ENCODE results near the gene COL20A1.

Gene COL20A1

DNA sequence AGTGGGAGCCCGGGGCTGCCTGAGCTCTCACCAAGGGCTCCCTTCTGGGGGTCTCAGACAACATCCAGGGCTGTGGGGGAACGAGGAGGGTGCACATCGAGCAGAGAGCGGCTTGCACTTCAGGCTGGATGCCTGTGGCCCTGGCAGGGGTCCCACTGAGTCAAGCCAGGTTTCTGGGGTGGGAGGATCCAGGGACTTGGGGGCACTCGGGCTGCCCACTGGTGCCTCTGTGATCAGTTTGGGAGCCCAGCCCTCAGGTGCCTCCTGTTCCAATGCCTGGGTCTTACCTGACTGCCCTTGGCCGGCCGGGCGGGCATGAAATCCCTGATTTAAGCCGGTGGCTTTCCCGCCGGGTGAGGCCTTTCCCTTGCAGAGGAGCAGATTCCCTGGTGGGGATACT, 470 bp downstream of the COL20A1 start:
- no peak overlapping the region for H3K4me3 ChIP-seq (ENCODE audit: insufficient read depth in 1 of 2, low read depth in 1 of 2, low read length in 2 of 2)
- H4K8ac ChIP-seq (ENCODE audit: low read length): no peak overlapping the region
- peaks cover 11 to 34% of the 10 kb centered on the region in 2 experiments for H3K36me3 ChIP-seq (ENCODE audit: control insufficient read depth in 1 of 2, insufficient read depth in 2 of 2, low read depth in 1 of 2, low read length in 2 of 2)
- no peak overlapping the region for H2BK12ac ChIP-seq (ENCODE audit: low read length in 2 of 2)
- H3K23ac ChIP-seq (ENCODE audit: low read length in 2 of 2): no peak overlapping the region
- H3K27me3 ChIP-seq (ENCODE audit: control insufficient read depth in 1 of 2, insufficient read depth in 1 of 2, low read length in 2 of 2): peaks cover 27 to 61% of the 10 kb centered on the region in 2 experiments
- H3K9me3 ChIP-seq (ENCODE audit: control insufficient read depth, low read length): no peaks in the 10 kb centered on the region
- H3K4ac ChIP-seq (ENCODE audit: low read depth in 1 of 2, low read length in 2 of 2): no peak overlapping the region
- H3K9ac ChIP-seq (ENCODE audit: low read length): no peak overlapping the region
- peaks cover 4% of the 10 kb centered on the region for H3K79me1 ChIP-seq (replicated peaks; ENCODE audit: low read length, poor library complexity, severe bottlenecking)
- H3K18ac ChIP-seq (ENCODE audit: low read depth in 1 of 2, low read length in 2 of 2): no peak overlapping the region
- 80% methylated on average over 11 of the region's 11 CpGs for WGBS
- no peak overlapping the region for H2BK5ac ChIP-seq (ENCODE audit: low read depth, low read length, poor library complexity, severe bottlenecking)
- H3K14ac ChIP-seq (ENCODE audit: low read length in 2 of 2): no peak overlapping the region
- no peak overlapping the region for H2BK15ac ChIP-seq (ENCODE audit: low read depth, poor library complexity, severe bottlenecking)
- no peak overlapping the region for H3K4me2 ChIP-seq (ENCODE audit: low read length, poor library complexity, severe bottlenecking)
- H4K91ac ChIP-seq (ENCODE audit: low read length): no peak overlapping the region
- no peak for DNase-seq
- no peak overlapping the region for H3K27ac ChIP-seq (ENCODE audit: low read length, poor library complexity, severe bottlenecking)
- H2AFZ ChIP-seq (ENCODE audit: low read depth, low read length): no peak overlapping the region
- no peak overlapping the region for H2BK120ac ChIP-seq (ENCODE audit: low read depth, low read length)
- H3K4me1 ChIP-seq (ENCODE audit: control insufficient read depth, insufficient read depth, low read depth, low read length): peaks cover 29% of the 10 kb centered on the region
- no peak overlapping the region for H2AK5ac ChIP-seq (ENCODE audit: low read length, severe bottlenecking)

DNA sequence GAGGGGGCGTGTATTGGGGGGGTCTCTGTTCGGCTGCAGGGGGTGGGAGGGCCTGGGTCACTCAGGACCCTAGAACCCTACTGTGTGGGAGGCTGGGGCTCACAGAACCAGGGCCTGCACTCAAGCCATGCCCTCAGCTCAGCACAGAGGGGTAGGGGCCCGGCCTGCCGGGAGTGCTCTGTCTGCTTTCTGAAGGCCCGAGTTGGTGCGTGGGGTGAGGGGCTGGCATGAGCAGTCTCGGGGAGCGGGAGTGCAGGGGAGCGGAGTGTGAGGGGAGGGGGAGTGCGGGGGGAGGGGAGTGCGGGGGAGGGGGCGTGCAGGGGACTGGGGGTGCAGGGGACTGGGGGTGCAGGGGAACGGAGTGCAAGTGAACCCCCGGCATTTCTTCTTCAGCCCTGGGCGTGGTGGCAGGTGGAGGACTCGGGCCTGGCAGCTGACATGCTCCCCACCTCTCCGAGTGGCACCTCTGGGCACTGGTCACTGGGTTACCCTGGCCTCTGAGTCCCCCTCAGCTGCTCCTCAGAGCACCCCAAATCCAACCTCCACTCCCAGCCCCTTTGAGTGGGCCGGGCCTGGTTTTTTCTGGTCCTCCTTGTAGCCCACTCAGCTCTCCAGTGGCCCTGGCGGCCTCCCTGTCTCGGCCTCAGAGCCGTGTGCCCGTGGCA, 1.0 kb downstream of the COL20A1 start:
- 81% methylated on average over 11 of the region's 22 CpGs for WGBS
- Histone ChIP-seq H3K4me1 (ENCODE audit: control insufficient read depth, insufficient read depth, low read depth, low read length) (peaks cover 25% of the 10 kb centered on the region), H3K14ac (ENCODE audit: low read length in 2 of 2) (no peak overlapping the region), H3K18ac (ENCODE audit: low read depth in 1 of 2, low read length in 2 of 2) (no peak overlapping the region), H3K4me3 (ENCODE audit: insufficient read depth in 1 of 2, low read depth in 1 of 2, low read length in 2 of 2) (no peak overlapping the region), H4K8ac (ENCODE audit: low read length) (no peak overlapping the region), H2BK12ac (ENCODE audit: low read length in 2 of 2) (no peak overlapping the region), H3K9ac (ENCODE audit: low read length) (no peak overlapping the region), H2BK5ac (ENCODE audit: low read depth, low read length, poor library complexity, severe bottlenecking) (no peak overlapping the region), H3K36me3 (ENCODE audit: control insufficient read depth in 1 of 2, insufficient read depth in 2 of 2, low read depth in 1 of 2, low read length in 2 of 2) (peaks cover 6 to 29% of the 10 kb centered on the region in 2 experiments), H4K91ac (ENCODE audit: low read length) (no peak overlapping the region), H2BK120ac (ENCODE audit: low read depth, low read length) (no peak overlapping the region), H3K79me1 (replicated peaks; ENCODE audit: low read length, poor library complexity, severe bottlenecking) (peaks cover 4% of the 10 kb centered on the region), H3K9me3 (ENCODE audit: control insufficient read depth, low read length) (no peaks in the 10 kb centered on the region), H3K27ac (ENCODE audit: low read length, poor library complexity, severe bottlenecking) (no peak overlapping the region), H3K27me3 (ENCODE audit: control insufficient read depth in 1 of 2, insufficient read depth in 1 of 2, low read length in 2 of 2) (peaks cover 30 to 66% of the 10 kb centered on the region in 2 experiments), H2AFZ (ENCODE audit: low read depth, low read length) (no peak overlapping the region), H2AK5ac (ENCODE audit: low read length, severe bottlenecking) (no peak overlapping the region), H3K4me2 (ENCODE audit: low read length, poor library complexity, severe bottlenecking) (no peak overlapping the region), H3K4ac (ENCODE audit: low read depth in 1 of 2, low read length in 2 of 2) (no peak overlapping the region), H3K23ac (ENCODE audit: low read length in 2 of 2) (no peak overlapping the region), H2BK15ac (ENCODE audit: low read depth, poor library complexity, severe bottlenecking) (no peak overlapping the region)
- no peak for DNase-seq

DNA sequence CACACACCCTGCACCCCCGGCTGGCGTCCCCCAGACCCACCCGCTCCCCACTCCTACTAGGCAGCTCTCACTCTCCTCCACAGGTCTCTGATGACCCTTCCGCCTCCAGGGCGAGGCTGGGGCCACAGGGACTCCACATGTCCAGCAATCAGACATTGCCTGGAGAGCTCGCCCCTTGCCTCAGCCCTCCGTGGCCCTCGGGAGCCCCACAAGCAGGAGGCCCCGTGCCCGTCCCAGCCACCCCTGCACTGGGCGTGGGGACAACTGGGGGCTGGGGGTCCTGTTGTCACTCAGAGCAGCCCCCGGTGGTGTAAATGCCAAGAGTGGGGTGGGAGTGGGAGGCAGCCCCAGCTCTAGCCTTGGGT, 1.5 kb downstream of the COL20A1 start:
- no peak for DNase-seq
- H4K91ac ChIP-seq (ENCODE audit: low read length): no peak overlapping the region
- peaks cover under 1 to 24% of the 10 kb centered on the region in 2 experiments for H3K36me3 ChIP-seq (ENCODE audit: control insufficient read depth in 1 of 2, insufficient read depth in 2 of 2, low read depth in 1 of 2, low read length in 2 of 2)
- H3K9ac ChIP-seq (ENCODE audit: low read length): no peak overlapping the region
- H3K23ac ChIP-seq (ENCODE audit: low read length in 2 of 2): no peak overlapping the region
- peaks cover 25% of the 10 kb centered on the region for H3K4me1 ChIP-seq (ENCODE audit: control insufficient read depth, insufficient read depth, low read depth, low read length)
- peaks cover 4% of the 10 kb centered on the region for H3K79me1 ChIP-seq (replicated peaks; ENCODE audit: low read length, poor library complexity, severe bottlenecking)
- H3K4me3 ChIP-seq (ENCODE audit: insufficient read depth in 1 of 2, low read depth in 1 of 2, low read length in 2 of 2): no peak overlapping the region
- no peak overlapping the region for H2AFZ ChIP-seq (ENCODE audit: low read depth, low read length)
- H3K18ac ChIP-seq (ENCODE audit: low read depth in 1 of 2, low read length in 2 of 2): no peak overlapping the region
- H2BK5ac ChIP-seq (ENCODE audit: low read depth, low read length, poor library complexity, severe bottlenecking): no peak overlapping the region
- no peak overlapping the region for H3K27ac ChIP-seq (ENCODE audit: low read length, poor library complexity, severe bottlenecking)
- no peak overlapping the region for H2AK5ac ChIP-seq (ENCODE audit: low read length, severe bottlenecking)
- no peak overlapping the region for H2BK15ac ChIP-seq (ENCODE audit: low read depth, poor library complexity, severe bottlenecking)
- no peak overlapping the region for H2BK12ac ChIP-seq (ENCODE audit: low read length in 2 of 2)
- no peak overlapping the region for H2BK120ac ChIP-seq (ENCODE audit: low read depth, low read length)
- H3K14ac ChIP-seq (ENCODE audit: low read length in 2 of 2): no peak overlapping the region
- no peak overlapping the region for H3K4me2 ChIP-seq (ENCODE audit: low read length, poor library complexity, severe bottlenecking)
- WGBS: 86% methylated on average over 12 of the region's 12 CpGs
- no peak overlapping the region for H3K4ac ChIP-seq (ENCODE audit: low read depth in 1 of 2, low read length in 2 of 2)
- no peak overlapping the region for H4K8ac ChIP-seq (ENCODE audit: low read length)
- H3K27me3 ChIP-seq (ENCODE audit: control insufficient read depth in 1 of 2, insufficient read depth in 1 of 2, low read length in 2 of 2): peaks cover 35 to 71% of the 10 kb centered on the region in 2 experiments
- H3K9me3 ChIP-seq (ENCODE audit: control insufficient read depth, low read length): no peaks in the 10 kb centered on the region

DNA sequence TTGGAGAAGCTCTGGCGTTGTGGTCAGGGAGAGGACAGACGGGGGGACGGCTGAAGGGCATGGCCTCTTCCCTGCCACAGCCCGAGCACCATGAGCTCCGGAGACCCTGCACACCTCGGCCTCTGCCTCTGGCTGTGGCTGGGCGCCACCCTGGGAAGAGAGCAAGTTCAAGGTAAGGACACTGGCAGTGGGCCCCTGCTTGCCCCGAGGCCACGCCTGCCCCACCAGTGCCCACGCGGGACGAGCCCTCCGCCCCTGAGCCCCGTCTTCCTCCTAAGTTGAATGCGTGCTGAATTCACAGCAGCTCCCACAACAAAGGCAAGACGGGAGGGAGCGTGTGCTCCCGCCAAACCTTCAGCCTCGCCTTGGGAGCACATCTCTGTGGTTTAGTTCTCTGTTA, 2.0 kb downstream of the COL20A1 start:
- peaks cover 38 to 75% of the 10 kb centered on the region in 2 experiments for H3K27me3 ChIP-seq (ENCODE audit: control insufficient read depth in 1 of 2, insufficient read depth in 1 of 2, low read length in 2 of 2)
- H3K27ac ChIP-seq (ENCODE audit: low read length, poor library complexity, severe bottlenecking): no peak overlapping the region

More for the DNA sequence above, 2.0 kb downstream of the COL20A1 start:
- Histone ChIP-seq H2AK5ac (ENCODE audit: low read length, severe bottlenecking) (no peak overlapping the region), H2BK120ac (ENCODE audit: low read depth, low read length) (no peak overlapping the region), H3K4ac (ENCODE audit: low read depth in 1 of 2, low read length in 2 of 2) (no peak overlapping the region), H3K9me3 (ENCODE audit: control insufficient read depth, low read length) (no peaks in the 10 kb centered on the region), H3K79me1 (replicated peaks; ENCODE audit: low read length, poor library complexity, severe bottlenecking) (peaks cover 4% of the 10 kb centered on the region), H2AFZ (ENCODE audit: low read depth, low read length) (no peak overlapping the region), H3K9ac (ENCODE audit: low read length) (no peak overlapping the region), H3K4me2 (ENCODE audit: low read length, poor library complexity, severe bottlenecking) (no peak overlapping the region), H4K8ac (ENCODE audit: low read length) (no peak overlapping the region), H3K23ac (ENCODE audit: low read length in 2 of 2) (no peak overlapping the region), H3K14ac (ENCODE audit: low read length in 2 of 2) (no peak overlapping the region), H3K36me3 (ENCODE audit: control insufficient read depth in 1 of 2, insufficient read depth in 2 of 2, low read depth in 1 of 2, low read length in 2 of 2) (peaks cover 0 to 19% of the 10 kb centered on the region in 2 experiments), H4K91ac (ENCODE audit: low read length) (no peak overlapping the region), H3K4me1 (ENCODE audit: control insufficient read depth, insufficient read depth, low read depth, low read length) (peaks cover 25% of the 10 kb centered on the region), H2BK15ac (ENCODE audit: low read depth, poor library complexity, severe bottlenecking) (no peak overlapping the region), H3K4me3 (ENCODE audit: insufficient read depth in 1 of 2, low read depth in 1 of 2, low read length in 2 of 2) (no peak overlapping the region), H2BK12ac (ENCODE audit: low read length in 2 of 2) (no peak overlapping the region), H2BK5ac (ENCODE audit: low read depth, low read length, poor library complexity, severe bottlenecking) (no peak overlapping the region), H3K18ac (ENCODE audit: low read depth in 1 of 2, low read length in 2 of 2) (no peak overlapping the region)
- WGBS: 70% methylated on average over 18 of the region's 19 CpGs
- no peak for DNase-seq

Measured in mesenchymal stem cell (in vitro differentiated cells and primary cell).